Mammary epithelial cell (primary cell): ENCODE results near the gene SUPT7L.

ENCODE experiments used
- EZH2 ChIP-seq: IDR thresholded peaks from 2 replicates; pipeline ENCODE4 v1.6.1; 2012; ENCODE audit warnings: low read length, inconsistent platforms, borderline replicate concordance
- TF ChIP-seq, protein P1 (sequence below), 2 donors: IDR thresholded peaks in 1 of 2; conservative IDR thresholded peaks in 1 of 2; 2 replicates each; pipeline ENCODE4 v1.5.1; 2011 to 2012; ENCODE audit warnings: inconsistent platforms in 2 of 2, low read length in 2 of 2, mild to moderate bottlenecking in 2 of 2, control low read depth in 1 of 2, low read depth in 1 of 2; ENCODE audit not compliant: insufficient read depth in 1 of 2; ENCODE audit errors: extremely low read depth in 1 of 2

DNA sequence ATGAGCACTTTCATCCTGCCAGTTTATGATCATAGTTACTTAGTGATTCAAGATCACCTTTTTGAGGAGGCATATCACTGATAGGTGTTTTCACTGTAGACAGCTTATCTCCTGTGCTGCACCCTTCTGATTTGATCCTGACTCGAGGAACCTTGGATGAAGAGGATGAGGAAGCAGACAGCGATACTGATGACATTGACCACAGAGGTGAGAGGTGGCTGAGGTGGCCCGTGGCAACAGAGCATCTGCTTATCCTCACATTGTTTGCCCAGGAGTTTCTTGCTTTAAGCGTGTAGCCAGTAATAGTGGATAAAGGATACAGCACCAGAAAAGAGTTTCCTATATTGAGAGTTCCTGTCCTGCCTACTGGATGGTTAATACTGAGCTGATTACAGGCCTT is 15.7 kb downstream of the SUPT7L start:
- TF ChIP-seq, protein P1, sequence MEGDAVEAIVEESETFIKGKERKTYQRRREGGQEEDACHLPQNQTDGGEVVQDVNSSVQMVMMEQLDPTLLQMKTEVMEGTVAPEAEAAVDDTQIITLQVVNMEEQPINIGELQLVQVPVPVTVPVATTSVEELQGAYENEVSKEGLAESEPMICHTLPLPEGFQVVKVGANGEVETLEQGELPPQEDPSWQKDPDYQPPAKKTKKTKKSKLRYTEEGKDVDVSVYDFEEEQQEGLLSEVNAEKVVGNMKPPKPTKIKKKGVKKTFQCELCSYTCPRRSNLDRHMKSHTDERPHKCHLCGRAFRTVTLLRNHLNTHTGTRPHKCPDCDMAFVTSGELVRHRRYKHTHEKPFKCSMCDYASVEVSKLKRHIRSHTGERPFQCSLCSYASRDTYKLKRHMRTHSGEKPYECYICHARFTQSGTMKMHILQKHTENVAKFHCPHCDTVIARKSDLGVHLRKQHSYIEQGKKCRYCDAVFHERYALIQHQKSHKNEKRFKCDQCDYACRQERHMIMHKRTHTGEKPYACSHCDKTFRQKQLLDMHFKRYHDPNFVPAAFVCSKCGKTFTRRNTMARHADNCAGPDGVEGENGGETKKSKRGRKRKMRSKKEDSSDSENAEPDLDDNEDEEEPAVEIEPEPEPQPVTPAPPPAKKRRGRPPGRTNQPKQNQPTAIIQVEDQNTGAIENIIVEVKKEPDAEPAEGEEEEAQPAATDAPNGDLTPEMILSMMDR (conservative IDR thresholded peaks at IDR 0.05 in 1 of 2, IDR thresholded peaks at IDR 0.05 in 1 of 2; ENCODE audit: extremely low read depth in 1 of 2, insufficient read depth in 1 of 2, low read depth in 1 of 2, low read length in 2 of 2), result no peak
- no peak for TF ChIP-seq EZH2
